Neural progenitor cell (in vitro differentiated cells): ENCODE measurements around the gene SLC39A1.

Experiments used
- EZH2phosphoT487 ChIP-seq: fragments of 200-600 bp; sonication (generic); IDR thresholded peaks from 2 replicates; pipeline ENCODE4 v1.6.1; 2017; ENCODE audit warnings: antibody characterized with exemption
- TF ChIP-seq, protein P1 (sequence below): fragments of 200-600 bp; sonication (generic); IDR thresholded peaks from 2 replicates; pipeline ENCODE4 v1.5.1; 2017; ENCODE audit warnings: antibody characterized with exemption, mild to moderate bottlenecking

DNA sequence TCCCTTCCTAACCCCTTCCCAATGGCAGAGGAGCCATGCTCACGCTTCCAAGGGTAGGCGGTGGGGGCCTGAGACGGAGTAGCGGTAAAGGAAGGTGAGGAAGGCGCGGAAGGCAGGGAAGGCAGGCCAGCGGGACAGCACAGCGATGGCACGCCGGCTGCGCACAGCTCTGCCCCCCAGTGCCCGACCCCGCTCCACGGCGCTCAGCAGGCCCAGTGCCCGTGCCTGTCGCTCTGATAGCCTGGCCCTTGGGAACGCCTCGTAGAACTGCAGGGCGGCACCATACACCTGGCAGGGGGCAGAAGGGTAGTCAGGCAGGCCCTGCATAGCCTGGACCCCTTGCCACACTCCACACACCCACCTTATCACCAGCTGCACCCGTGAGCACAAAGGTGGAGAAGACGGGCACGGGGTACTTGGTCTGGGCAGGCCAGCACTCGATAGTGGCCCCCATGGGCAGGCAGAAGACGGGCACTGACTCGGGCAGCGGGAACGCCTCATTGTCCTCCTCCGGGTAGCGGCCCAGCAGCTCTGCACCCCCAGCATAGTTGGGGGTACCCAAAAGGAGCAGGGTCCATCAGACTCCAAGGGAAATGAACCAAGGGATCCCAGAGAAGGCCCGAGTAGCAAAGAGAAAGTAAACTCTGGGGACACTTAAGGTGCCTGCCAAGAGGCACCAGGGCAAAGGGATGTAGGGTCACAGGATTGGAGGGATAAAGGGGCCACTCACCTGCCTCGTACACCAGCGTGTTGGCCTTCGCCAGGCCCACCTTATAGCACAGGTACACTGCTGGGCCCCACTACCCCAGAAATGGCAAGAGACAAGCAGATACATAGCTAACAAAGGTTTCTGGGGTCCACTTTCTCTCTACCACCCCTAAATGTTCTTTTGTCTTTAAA, 21.3 kb downstream of the SLC39A1 start:
- TF ChIP-seq, protein P1, sequence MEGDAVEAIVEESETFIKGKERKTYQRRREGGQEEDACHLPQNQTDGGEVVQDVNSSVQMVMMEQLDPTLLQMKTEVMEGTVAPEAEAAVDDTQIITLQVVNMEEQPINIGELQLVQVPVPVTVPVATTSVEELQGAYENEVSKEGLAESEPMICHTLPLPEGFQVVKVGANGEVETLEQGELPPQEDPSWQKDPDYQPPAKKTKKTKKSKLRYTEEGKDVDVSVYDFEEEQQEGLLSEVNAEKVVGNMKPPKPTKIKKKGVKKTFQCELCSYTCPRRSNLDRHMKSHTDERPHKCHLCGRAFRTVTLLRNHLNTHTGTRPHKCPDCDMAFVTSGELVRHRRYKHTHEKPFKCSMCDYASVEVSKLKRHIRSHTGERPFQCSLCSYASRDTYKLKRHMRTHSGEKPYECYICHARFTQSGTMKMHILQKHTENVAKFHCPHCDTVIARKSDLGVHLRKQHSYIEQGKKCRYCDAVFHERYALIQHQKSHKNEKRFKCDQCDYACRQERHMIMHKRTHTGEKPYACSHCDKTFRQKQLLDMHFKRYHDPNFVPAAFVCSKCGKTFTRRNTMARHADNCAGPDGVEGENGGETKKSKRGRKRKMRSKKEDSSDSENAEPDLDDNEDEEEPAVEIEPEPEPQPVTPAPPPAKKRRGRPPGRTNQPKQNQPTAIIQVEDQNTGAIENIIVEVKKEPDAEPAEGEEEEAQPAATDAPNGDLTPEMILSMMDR: no peak
- TF ChIP-seq EZH2phosphoT487: no peak
